HUES64 (cell line): Measurements from ENCODE around the gene PDE8A.
"Not testable (repeated sequence)": the region's sequence is repeated elsewhere in the genome, so short reads cannot be mapped to it uniquely, and the experiment has no call there.

Experiments used
- H3K27ac ChIP-seq: 2 replicates; pipeline ENCODE4 v1.7.0; 2013; ENCODE audit warnings: low read depth, low read length, inconsistent platforms
- H3K27me3 ChIP-seq: 2 replicates; pipeline ENCODE4 v1.6.1; 2013; ENCODE audit warnings: mild to moderate bottlenecking, low read length; ENCODE audit not compliant: insufficient read depth
- H3K36me3 ChIP-seq: 2 replicates; pipeline ENCODE4 v1.6.1; 2013; ENCODE audit warnings: mild to moderate bottlenecking, low read length; ENCODE audit not compliant: insufficient read depth
- H3K4me1 ChIP-seq: 2 replicates; pipeline ENCODE4 v1.6.1; 2013; ENCODE audit warnings: mild to moderate bottlenecking, low read length, moderate library complexity; ENCODE audit not compliant: insufficient read depth
- H3K4me3 ChIP-seq: 2 replicates; pipeline ENCODE4 v1.5.1; 2013; ENCODE audit warnings: mild to moderate bottlenecking, low read length, moderate library complexity
- H3K9ac ChIP-seq: 2 replicates; pipeline ENCODE4 v1.6.1; 2013; ENCODE audit warnings: mild to moderate bottlenecking, low read depth, low read length
- H3K9me3 ChIP-seq: 2 replicates; pipeline ENCODE4 v1.6.1; 2013; ENCODE audit warnings: low read depth, low read length; ENCODE audit not compliant: insufficient read depth
- WGBS: fragments of 150-250, 120-280 bp; methylation state at CpG from one replicate; pipeline ENCODE4 v1.1.7; 2013; ENCODE audit warnings: missing lambda C conversion rate; 5-methylcytosine and 5-hydroxymethylcytosine counted together

PDE8A gene

GRCh38 chr15:85006201-85006600, 24.5 kb downstream of the PDE8A start:
- Histone ChIP-seq H3K4me3 (no peak overlapping the region), H3K9me3 (no peaks in the 10 kb centered on the region), H3K9ac (no peak overlapping the region), H3K36me3 (no peaks in the 10 kb centered on the region), H3K27me3 (no peaks in the 10 kb centered on the region), H3K27ac (no peak overlapping the region), H3K4me1 (peaks cover 6% of the 10 kb centered on the region; the same call in 1 of the 2 replicates)
- no CpG with 5 or more reads among the region's 2 CpGs for WGBS

- 88% methylated on average over 3 of the region's 3 CpGs for WGBS
- H3K27me3 ChIP-seq = no peaks in the 10 kb centered on the region
- H3K9ac ChIP-seq = no peak overlapping the region
- no peaks in the 10 kb centered on the region for H3K9me3 ChIP-seq
- no peaks in the 10 kb centered on the region for H3K36me3 ChIP-seq
- H3K27ac ChIP-seq = no peak overlapping the region
- peaks cover 6% of the 10 kb centered on the region; the same call in 1 of the 2 replicates for H3K4me1 ChIP-seq
- H3K4me3 ChIP-seq = no peak overlapping the region
These were observed 25.0 kb downstream of the PDE8A start for GRCh38 chr15:85006655-85007054.

- Histone ChIP-seq H3K36me3 (no peaks in the 10 kb centered on the region), H3K4me3 (no peak overlapping the region), H3K27me3 (no peaks in the 10 kb centered on the region), H3K4me1 (peaks cover 6% of the 10 kb centered on the region; the same call in 1 of the 2 replicates), H3K27ac (no peak overlapping the region), H3K9me3 (no peaks in the 10 kb centered on the region), H3K9ac (no peak overlapping the region)
- WGBS = 90% methylated on average over 5 of the region's 5 CpGs
These were observed 25.5 kb downstream of the PDE8A start for GRCh38 chr15:85007137-85007536.

- WGBS = 95% methylated on average over 3 of the region's 4 CpGs
These were observed 26.2 kb downstream of the PDE8A start for GRCh38 chr15:85007741-85008397.

GRCh38 chr15:85008474-85009260, 27.0 kb downstream of the PDE8A start:
- Histone ChIP-seq H3K27ac (no peak overlapping the region), H3K36me3 (no peaks in the 10 kb centered on the region), H3K4me3 (no peak overlapping the region), H3K27me3 (no peaks in the 10 kb centered on the region), H3K9ac (no peak overlapping the region), H3K9me3 (no peaks in the 10 kb centered on the region), H3K4me1 (no peaks in the 10 kb centered on the region)
- 87% methylated on average over 5 of the region's 5 CpGs for WGBS

More at GRCh38 chr15:85007741-85008397, 26.2 kb downstream of the PDE8A start:
- Histone ChIP-seq H3K4me1 (no peaks in the 10 kb centered on the region), H3K36me3 (no peaks in the 10 kb centered on the region), H3K27me3 (no peaks in the 10 kb centered on the region), H3K4me3 (no peak overlapping the region), H3K9ac (no peak overlapping the region), H3K27ac (no peak overlapping the region), H3K9me3 (no peaks in the 10 kb centered on the region)

GRCh38 chr15:85009435-85009834, 27.8 kb downstream of the PDE8A start:
- H3K4me1 ChIP-seq = no peaks in the 10 kb centered on the region
- no peaks in the 10 kb centered on the region for H3K36me3 ChIP-seq
- no peaks in the 10 kb centered on the region for H3K9me3 ChIP-seq
- H3K4me3 ChIP-seq = no peak overlapping the region
- H3K9ac ChIP-seq = no peak overlapping the region
- H3K27me3 ChIP-seq = no peaks in the 10 kb centered on the region
- H3K27ac ChIP-seq = no peak overlapping the region
- 100% methylated on average over 2 of the region's 2 CpGs for WGBS

GRCh38 chr15:85010071-85010385, 28.4 kb downstream of the PDE8A start:
- Histone ChIP-seq H3K4me1 (no peaks in the 10 kb centered on the region), H3K27ac (no peak overlapping the region), H3K36me3 (no peaks in the 10 kb centered on the region), H3K9me3 (no peaks in the 10 kb centered on the region), H3K4me3 (no peak overlapping the region), H3K27me3 (no peaks in the 10 kb centered on the region), H3K9ac (no peak overlapping the region)

GRCh38 chr15:85010386-85011159, 28.9 kb downstream of the PDE8A start:
- Histone ChIP-seq H3K4me1 (no peaks in the 10 kb centered on the region), H3K4me3 (no peak overlapping the region), H3K27ac (no peak overlapping the region), H3K9ac (no peak overlapping the region), H3K27me3 (no peaks in the 10 kb centered on the region), H3K36me3 (no peaks in the 10 kb centered on the region), H3K9me3 (no peaks in the 10 kb centered on the region)
- 76% methylated on average over 3 of the region's 3 CpGs for WGBS

- Histone ChIP-seq H3K9me3 (no peaks in the 10 kb centered on the region), H3K27ac (no peak overlapping the region), H3K27me3 (no peaks in the 10 kb centered on the region), H3K4me1 (no peaks in the 10 kb centered on the region), H3K36me3 (no peaks in the 10 kb centered on the region), H3K4me3 (no peak overlapping the region), H3K9ac (no peak overlapping the region)
- WGBS = 58% methylated on average over 2 of the region's 3 CpGs
These were observed 29.5 kb downstream of the PDE8A start for GRCh38 chr15:85011160-85011571.

GRCh38 chr15:85011724-85012123, 30.1 kb downstream of the PDE8A start:
- not testable (repeated sequence) for H3K4me1 ChIP-seq, H3K27me3 ChIP-seq
- 93% methylated on average over 1 of the region's 2 CpGs for WGBS

GRCh38 chr15:85013785-85014184, 32.1 kb downstream of the PDE8A start:
- H3K36me3 ChIP-seq = no peaks in the 10 kb centered on the region
- WGBS = 87% methylated on average over 4 of the region's 4 CpGs
- H3K27ac ChIP-seq = no peak overlapping the region
- H3K9me3 ChIP-seq = no peaks in the 10 kb centered on the region
- no peak overlapping the region for H3K4me3 ChIP-seq
- no peaks in the 10 kb centered on the region for H3K27me3 ChIP-seq
- H3K4me1 ChIP-seq = no peaks in the 10 kb centered on the region
- H3K9ac ChIP-seq = no peak overlapping the region

More at GRCh38 chr15:85011724-85012123, 30.1 kb downstream of the PDE8A start:
- not testable (repeated sequence) for H3K9me3 ChIP-seq, H3K36me3 ChIP-seq, H3K4me3 ChIP-seq, H3K27ac ChIP-seq, H3K9ac ChIP-seq
